ENCODE measurements around the gene GPRIN1.

GPRIN1 gene

GRCh38 chr5:176633598-176633997 lies 23.6 kb upstream of the GPRIN1 start:
- Mint-ChIP-seq H3K4me1 (ENCODE audit: low read depth) (peaks cover 16% of the 10 kb centered on the region), H3K4me3 (no peak overlapping the region), H3K9me3 (no peaks in the 10 kb centered on the region), H3K27me3 (peaks cover 66% of the 10 kb centered on the region), H3K36me3 (ENCODE audit: low read depth) (no peaks in the 10 kb centered on the region), H3K27ac (no peak overlapping the region)
- DNase-seq = no peak

GRCh38 chr5:176632745-176633144 lies 22.8 kb upstream of the GPRIN1 start:
- H3K27me3 Mint-ChIP-seq = peaks cover 75% of the 10 kb centered on the region
- H3K27ac Mint-ChIP-seq = no peak overlapping the region
- DNase-seq = no peak
- H3K9me3 Mint-ChIP-seq = no peaks in the 10 kb centered on the region
- no peak overlapping the region for H3K4me3 Mint-ChIP-seq
- H3K4me1 Mint-ChIP-seq (ENCODE audit: low read depth) = peaks cover 16% of the 10 kb centered on the region
- H3K36me3 Mint-ChIP-seq (ENCODE audit: low read depth) = no peaks in the 10 kb centered on the region

- Mint-ChIP-seq H3K4me1 (ENCODE audit: low read depth) (peaks cover 16% of the 10 kb centered on the region), H3K9me3 (no peaks in the 10 kb centered on the region), H3K27me3 (peaks cover 86% of the 10 kb centered on the region), H3K27ac (no peak overlapping the region), H3K4me3 (no peak overlapping the region), H3K36me3 (ENCODE audit: low read depth) (no peaks in the 10 kb centered on the region)
- no peak for DNase-seq
Measured at GRCh38 chr5:176631383-176632200, 21.6 kb upstream of the GPRIN1 start.

GRCh38 chr5:176630681-176631222 lies 20.8 kb upstream of the GPRIN1 start:
- Mint-ChIP-seq H3K27ac (no peak overlapping the region), H3K36me3 (ENCODE audit: low read depth) (no peaks in the 10 kb centered on the region), H3K4me3 (peak overlapping the region; percentile 54), H3K4me1 (ENCODE audit: low read depth) (peaks cover 16% of the 10 kb centered on the region), H3K9me3 (no peaks in the 10 kb centered on the region), H3K27me3 (peaks cover 86% of the 10 kb centered on the region)
- no peak for DNase-seq

- H3K4me1 Mint-ChIP-seq (ENCODE audit: low read depth) = peaks cover 16% of the 10 kb centered on the region
- H3K36me3 Mint-ChIP-seq (ENCODE audit: low read depth) = no peaks in the 10 kb centered on the region
- DNase-seq = peak; percentile 78
- H3K27ac Mint-ChIP-seq = no peak within 1 kb of the TSS
- H3K9me3 Mint-ChIP-seq = no peaks in the 10 kb centered on the region
- H3K27me3 Mint-ChIP-seq = peaks cover 85% of the 10 kb centered on the region
- H3K4me3 Mint-ChIP-seq = peak within 1 kb of the TSS; percentile 54
Measured at GRCh38 chr5:176629853-176630680, 20.1 kb upstream of the GPRIN1 start, which contains the start of the genes EIF4E1B and SNCB. Gene EIF4E1B (plus strand): TSS chr5:176630675. CDS start chr5:176642788, 12,113 bp downstream. Gene SNCB (minus strand): TSS chr5:176630534. CDS start chr5:176629654, 880 bp downstream.

GRCh38 chr5:176629317-176629852 lies 19.4 kb upstream of the GPRIN1 start:
- Mint-ChIP-seq H3K27me3 (peaks cover 83% of the 10 kb centered on the region), H3K4me3 (no peak overlapping the region), H3K27ac (no peak overlapping the region), H3K4me1 (ENCODE audit: low read depth) (peaks cover 16% of the 10 kb centered on the region), H3K36me3 (ENCODE audit: low read depth) (no peaks in the 10 kb centered on the region), H3K9me3 (no peaks in the 10 kb centered on the region)
- no peak for DNase-seq

GRCh38 chr5:176628406-176629228 lies 18.7 kb upstream of the GPRIN1 start:
- Mint-ChIP-seq H3K36me3 (ENCODE audit: low read depth) (no peaks in the 10 kb centered on the region), H3K4me3 (no peak overlapping the region), H3K4me1 (ENCODE audit: low read depth) (peaks cover 14% of the 10 kb centered on the region), H3K27me3 (peaks cover 82% of the 10 kb centered on the region), H3K27ac (no peak overlapping the region), H3K9me3 (no peaks in the 10 kb centered on the region)
- DNase-seq = no peak

- Mint-ChIP-seq H3K4me1 (ENCODE audit: low read depth) (peaks cover 14% of the 10 kb centered on the region), H3K27me3 (peaks cover 74% of the 10 kb centered on the region), H3K36me3 (ENCODE audit: low read depth) (no peaks in the 10 kb centered on the region), H3K27ac (no peak overlapping the region), H3K9me3 (no peaks in the 10 kb centered on the region), H3K4me3 (no peak overlapping the region)
- DNase-seq = no peak
Measured at GRCh38 chr5:176627582-176627981, 17.6 kb upstream of the GPRIN1 start.

- Mint-ChIP-seq H3K36me3 (ENCODE audit: low read depth) (no peaks in the 10 kb centered on the region), H3K27me3 (peaks cover 76% of the 10 kb centered on the region), H3K27ac (no peak overlapping the region), H3K4me1 (ENCODE audit: low read depth) (peaks cover 14% of the 10 kb centered on the region), H3K9me3 (no peaks in the 10 kb centered on the region), H3K4me3 (no peak overlapping the region)
- no peak for DNase-seq
Measured at GRCh38 chr5:176626876-176627236, 16.9 kb upstream of the GPRIN1 start.

- Mint-ChIP-seq H3K9me3 (no peaks in the 10 kb centered on the region), H3K4me3 (no peak overlapping the region), H3K27me3 (peaks cover 76% of the 10 kb centered on the region), H3K4me1 (ENCODE audit: low read depth) (peaks cover 14% of the 10 kb centered on the region), H3K27ac (no peak overlapping the region), H3K36me3 (ENCODE audit: low read depth) (no peaks in the 10 kb centered on the region)
- DNase-seq = no peak
Measured at GRCh38 chr5:176625966-176626875, 16.3 kb upstream of the GPRIN1 start.

GRCh38 chr5:176625512-176625911 lies 15.6 kb upstream of the GPRIN1 start:
- Mint-ChIP-seq H3K27ac (no peak overlapping the region), H3K4me3 (no peak overlapping the region), H3K9me3 (no peaks in the 10 kb centered on the region), H3K36me3 (ENCODE audit: low read depth) (no peaks in the 10 kb centered on the region), H3K27me3 (peaks cover 75% of the 10 kb centered on the region), H3K4me1 (ENCODE audit: low read depth) (peaks cover 11% of the 10 kb centered on the region)
- no peak for DNase-seq

GRCh38 chr5:176624938-176625337 lies 15.0 kb upstream of the GPRIN1 start:
- H3K4me1 Mint-ChIP-seq (ENCODE audit: low read depth) = peaks cover 14% of the 10 kb centered on the region
- no peaks in the 10 kb centered on the region for H3K36me3 Mint-ChIP-seq (ENCODE audit: low read depth)
- H3K4me3 Mint-ChIP-seq = no peak overlapping the region
- no peak for DNase-seq
- H3K9me3 Mint-ChIP-seq = no peaks in the 10 kb centered on the region
- no peak overlapping the region for H3K27ac Mint-ChIP-seq
- H3K27me3 Mint-ChIP-seq = peaks cover 78% of the 10 kb centered on the region

GRCh38 chr5:176624142-176624541 lies 14.2 kb upstream of the GPRIN1 start:
- Mint-ChIP-seq H3K27me3 (peaks cover 78% of the 10 kb centered on the region), H3K9me3 (no peaks in the 10 kb centered on the region), H3K36me3 (ENCODE audit: low read depth) (no peaks in the 10 kb centered on the region), H3K27ac (no peak overlapping the region), H3K4me3 (no peak overlapping the region), H3K4me1 (ENCODE audit: low read depth) (peaks cover 14% of the 10 kb centered on the region)
- no peak for DNase-seq

Data from activated T-cell treated with anti-CD3 and anti-CD28 coated beads, Interleukin-2, amount 50 U/mL, for 24 hours (primary cell).